ENCODE results near the gene C16orf89. TPM values are rescaled to one million over a fixed set of nuclear protein-coding genes. Genes with fewer than 3 reads are reported as not detected.

Gene C16orf89
- total RNA-seq, 1 donor from 2014 or later, result not detected

DNA sequence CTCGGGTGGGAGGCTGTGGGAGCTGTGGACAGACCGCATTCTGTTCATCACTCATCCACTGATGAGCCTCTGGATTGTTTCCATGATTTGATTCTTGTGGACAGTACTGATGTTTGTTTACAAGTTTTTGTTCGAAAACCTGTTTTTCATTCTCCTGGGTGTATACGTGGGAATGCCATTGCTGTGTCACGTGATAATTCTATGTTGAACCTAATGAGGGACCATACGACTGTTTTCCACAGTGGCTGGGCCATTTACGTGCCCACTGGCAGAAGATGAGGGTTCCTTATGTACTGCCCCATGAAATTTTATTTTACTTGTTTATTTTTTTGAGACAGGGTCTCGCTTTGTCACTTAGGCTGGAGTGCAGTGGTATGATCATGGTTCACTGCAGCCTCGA, 3.3 kb upstream of the C16orf89 start:
- DNase-seq (ENCODE audit: low read depth) (no peak), FAIRE-seq (no peak)
- H3K9me3 Mint-ChIP-seq (ENCODE audit: unreplicated experiment), result no peaks in the 10 kb centered on the region
- H3K27me3 Mint-ChIP-seq (ENCODE audit: low read depth, unreplicated experiment), result peaks cover 9% of the 10 kb centered on the region
- Histone ChIP-seq H4K20me1 (ENCODE audit: insufficient read depth, low read length) (no peaks in the 10 kb centered on the region), H3K4me2 (ENCODE audit: low read length) (no peak overlapping the region), H3K4me3 (ENCODE audit: insufficient read depth, low read depth, low read length) (no peak overlapping the region), H3K27ac (ENCODE audit: low read depth, low read length) (no peak overlapping the region), H3K36me3 (ENCODE audit: insufficient read depth, low read length) (no peaks in the 10 kb centered on the region), H3K79me2 (ENCODE audit: insufficient read depth, low read length) (peaks cover 16% of the 10 kb centered on the region), H3K9ac (ENCODE audit: low read length) (no peak overlapping the region), H2AFZ (ENCODE audit: low read depth, low read length) (no peak overlapping the region), H3K9me3 (ENCODE audit: insufficient read depth, low read depth, low read length) (no peaks in the 10 kb centered on the region), H3K4me1 (ENCODE audit: insufficient read depth, low read length) (peaks cover 11% of the 10 kb centered on the region), H3K27me3 (ENCODE audit: insufficient read depth, low read length) (peaks cover 18% of the 10 kb centered on the region)
- no peak overlapping the region for H3K4me3 Mint-ChIP-seq (ENCODE audit: unreplicated experiment)
- no peaks in the 10 kb centered on the region for H3K36me3 Mint-ChIP-seq (ENCODE audit: low read depth, unreplicated experiment)
- no peak overlapping the region for H3K27ac Mint-ChIP-seq (ENCODE audit: unreplicated experiment)
- peaks cover 6% of the 10 kb centered on the region for H3K4me1 Mint-ChIP-seq (ENCODE audit: low read depth, unreplicated experiment)
- no peak for TF ChIP-seq EZH2 (IDR thresholded peaks at IDR 0.05; ENCODE audit: insufficient read depth, low read length)
- TF ChIP-seq, protein P1, sequence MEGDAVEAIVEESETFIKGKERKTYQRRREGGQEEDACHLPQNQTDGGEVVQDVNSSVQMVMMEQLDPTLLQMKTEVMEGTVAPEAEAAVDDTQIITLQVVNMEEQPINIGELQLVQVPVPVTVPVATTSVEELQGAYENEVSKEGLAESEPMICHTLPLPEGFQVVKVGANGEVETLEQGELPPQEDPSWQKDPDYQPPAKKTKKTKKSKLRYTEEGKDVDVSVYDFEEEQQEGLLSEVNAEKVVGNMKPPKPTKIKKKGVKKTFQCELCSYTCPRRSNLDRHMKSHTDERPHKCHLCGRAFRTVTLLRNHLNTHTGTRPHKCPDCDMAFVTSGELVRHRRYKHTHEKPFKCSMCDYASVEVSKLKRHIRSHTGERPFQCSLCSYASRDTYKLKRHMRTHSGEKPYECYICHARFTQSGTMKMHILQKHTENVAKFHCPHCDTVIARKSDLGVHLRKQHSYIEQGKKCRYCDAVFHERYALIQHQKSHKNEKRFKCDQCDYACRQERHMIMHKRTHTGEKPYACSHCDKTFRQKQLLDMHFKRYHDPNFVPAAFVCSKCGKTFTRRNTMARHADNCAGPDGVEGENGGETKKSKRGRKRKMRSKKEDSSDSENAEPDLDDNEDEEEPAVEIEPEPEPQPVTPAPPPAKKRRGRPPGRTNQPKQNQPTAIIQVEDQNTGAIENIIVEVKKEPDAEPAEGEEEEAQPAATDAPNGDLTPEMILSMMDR (IDR thresholded peaks at IDR 0.05; ENCODE audit: insufficient read depth, low read depth, low read length), result no peak

- Histone ChIP-seq H3K79me2 (ENCODE audit: insufficient read depth, low read length) (no peaks in the 10 kb centered on the region), H4K20me1 (ENCODE audit: insufficient read depth, low read length) (no peaks in the 10 kb centered on the region), H3K9ac (ENCODE audit: low read length) (no peak overlapping the region), H3K4me1 (ENCODE audit: insufficient read depth, low read length) (no peaks in the 10 kb centered on the region), H3K27me3 (ENCODE audit: insufficient read depth, low read length) (peaks cover 29% of the 10 kb centered on the region), H3K9me3 (ENCODE audit: insufficient read depth, low read depth, low read length) (no peaks in the 10 kb centered on the region), H2AFZ (ENCODE audit: low read depth, low read length) (no peak overlapping the region), H3K4me3 (ENCODE audit: insufficient read depth, low read depth, low read length) (no peak overlapping the region), H3K4me2 (ENCODE audit: low read length) (no peak overlapping the region), H3K36me3 (ENCODE audit: insufficient read depth, low read length) (no peaks in the 10 kb centered on the region), H3K27ac (ENCODE audit: low read depth, low read length) (no peak overlapping the region)
- Mint-ChIP-seq H3K27me3 (ENCODE audit: low read depth, unreplicated experiment) (peaks cover 20% of the 10 kb centered on the region), H3K4me3 (ENCODE audit: unreplicated experiment) (no peak overlapping the region), H3K27ac (ENCODE audit: unreplicated experiment) (no peak overlapping the region), H3K36me3 (ENCODE audit: low read depth, unreplicated experiment) (no peaks in the 10 kb centered on the region), H3K9me3 (ENCODE audit: unreplicated experiment) (no peaks in the 10 kb centered on the region), H3K4me1 (ENCODE audit: low read depth, unreplicated experiment) (no peaks in the 10 kb centered on the region)
- FAIRE-seq, result no peak
- no peak for DNase-seq (ENCODE audit: low read depth)
- TF ChIP-seq, protein P1 (IDR thresholded peaks at IDR 0.05; ENCODE audit: insufficient read depth, low read depth, low read length), result no peak
- TF ChIP-seq EZH2 (IDR thresholded peaks at IDR 0.05; ENCODE audit: insufficient read depth, low read length), result no peak
These were observed 755 bp upstream of the C16orf89 start for GRCh38 chr16:5066511-5066910.

GRCh38 chr16:5065326-5065725, 430 bp downstream of the C16orf89 start:
- Mint-ChIP-seq H3K36me3 (ENCODE audit: low read depth, unreplicated experiment) (no peaks in the 10 kb centered on the region), H3K4me1 (ENCODE audit: low read depth, unreplicated experiment) (no peaks in the 10 kb centered on the region), H3K9me3 (ENCODE audit: unreplicated experiment) (no peaks in the 10 kb centered on the region), H3K27ac (ENCODE audit: unreplicated experiment) (no peak overlapping the region), H3K27me3 (ENCODE audit: low read depth, unreplicated experiment) (peaks cover 21% of the 10 kb centered on the region), H3K4me3 (ENCODE audit: unreplicated experiment) (no peak overlapping the region)
- Histone ChIP-seq H3K79me2 (ENCODE audit: insufficient read depth, low read length) (no peaks in the 10 kb centered on the region), H2AFZ (ENCODE audit: low read depth, low read length) (no peak overlapping the region), H3K4me2 (ENCODE audit: low read length) (no peak overlapping the region), H4K20me1 (ENCODE audit: insufficient read depth, low read length) (no peaks in the 10 kb centered on the region), H3K27ac (ENCODE audit: low read depth, low read length) (no peak overlapping the region), H3K9me3 (ENCODE audit: insufficient read depth, low read depth, low read length) (no peaks in the 10 kb centered on the region), H3K27me3 (ENCODE audit: insufficient read depth, low read length) (peaks cover 29% of the 10 kb centered on the region), H3K9ac (ENCODE audit: low read length) (no peak overlapping the region), H3K36me3 (ENCODE audit: insufficient read depth, low read length) (no peaks in the 10 kb centered on the region), H3K4me3 (ENCODE audit: insufficient read depth, low read depth, low read length) (no peak overlapping the region), H3K4me1 (ENCODE audit: insufficient read depth, low read length) (no peaks in the 10 kb centered on the region)
- FAIRE-seq, result no peak
- no peak for TF ChIP-seq EZH2 (IDR thresholded peaks at IDR 0.05; ENCODE audit: insufficient read depth, low read length)
- TF ChIP-seq, protein P1 (IDR thresholded peaks at IDR 0.05; ENCODE audit: insufficient read depth, low read depth, low read length), result no peak
- DNase-seq (ENCODE audit: low read depth), result no peak
